Islet of Langerhans (tissue), 1 donor: ENCODE data around the gene TBP.
"Not testable (repeated sequence)": the region's sequence is repeated elsewhere in the genome, so short reads cannot be mapped to it uniquely, and the experiment has no call there.

ENCODE experiments used
- FAIRE-seq: peaks from one replicate; lab custom pipeline; 2011; peaks lifted over from hg19 to GRCh38; lab: Jason Lieb, UNC

The TBP gene

DNA sequence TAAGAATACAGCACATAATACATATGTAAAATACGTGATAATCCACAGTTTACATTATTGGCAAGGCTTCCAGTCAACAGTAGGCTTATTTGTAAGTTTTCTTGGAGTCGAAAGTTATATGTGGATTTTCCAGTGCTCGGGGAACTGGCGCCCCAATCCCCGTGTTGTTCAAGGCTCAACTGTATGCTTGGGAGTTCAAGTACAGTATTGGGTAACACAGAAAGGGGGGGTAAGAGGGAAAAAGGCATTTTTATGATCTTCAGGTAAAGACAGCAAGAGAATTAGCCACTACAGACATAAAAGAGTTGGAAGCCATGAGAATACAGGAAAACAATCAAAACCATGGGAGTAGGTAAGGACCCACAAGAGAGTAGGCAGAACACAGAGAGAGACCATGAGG lies 17.5 kb upstream of the TBP start:
- no peak for FAIRE-seq

DNA sequence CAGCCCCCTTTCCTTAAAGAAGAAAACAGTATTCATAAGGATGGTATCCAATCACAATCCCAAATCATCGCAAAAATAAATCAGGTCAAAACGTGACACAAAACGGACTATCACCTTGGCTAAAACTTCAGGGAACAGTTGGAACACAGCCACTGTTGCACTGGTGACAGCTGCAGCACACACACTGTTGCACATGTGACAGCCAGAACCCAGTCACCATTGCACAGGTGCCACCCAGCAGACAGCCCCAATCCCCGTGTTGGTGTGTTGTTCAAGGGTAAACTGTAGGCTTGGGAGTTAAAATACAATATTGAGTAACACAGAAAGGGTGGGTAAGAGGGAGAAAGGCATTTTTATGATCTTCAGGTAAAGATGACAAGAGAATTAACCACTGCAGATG lies 16.8 kb upstream of the TBP start:
- FAIRE-seq, result no peak

DNA sequence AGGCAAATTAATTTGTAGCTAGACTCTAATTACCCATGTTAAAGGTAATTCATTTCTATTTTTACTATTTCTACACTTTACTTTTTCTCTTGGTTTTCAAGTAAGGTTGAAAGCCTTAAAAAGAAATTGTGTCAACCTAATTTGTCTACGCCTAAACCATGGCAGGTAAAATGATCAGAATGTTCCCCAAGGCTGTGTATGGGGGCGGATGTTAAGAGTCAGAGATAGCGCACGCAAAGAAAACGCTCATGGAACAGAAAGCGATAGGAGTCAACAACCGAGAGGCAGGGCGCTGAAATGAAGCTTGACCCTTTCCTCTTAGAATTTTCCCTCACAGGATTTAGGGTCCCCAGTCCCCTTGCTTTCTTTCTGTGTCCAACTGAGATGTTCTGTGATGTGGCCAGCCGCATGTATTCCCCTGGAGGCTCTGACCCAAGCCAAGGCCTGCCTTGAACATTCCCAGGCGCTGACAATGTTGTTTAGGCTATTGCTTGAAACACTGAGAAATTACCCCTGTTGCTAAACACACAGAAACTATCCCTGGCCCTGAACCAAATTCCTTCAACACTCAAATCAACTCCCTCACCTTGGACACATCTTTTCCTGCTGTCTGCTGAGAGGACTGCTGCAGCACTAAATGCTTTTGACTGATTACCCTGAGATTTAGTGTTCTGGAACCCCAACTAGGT lies 12.0 kb upstream of the TBP start:
- FAIRE-seq, result no peak

DNA sequence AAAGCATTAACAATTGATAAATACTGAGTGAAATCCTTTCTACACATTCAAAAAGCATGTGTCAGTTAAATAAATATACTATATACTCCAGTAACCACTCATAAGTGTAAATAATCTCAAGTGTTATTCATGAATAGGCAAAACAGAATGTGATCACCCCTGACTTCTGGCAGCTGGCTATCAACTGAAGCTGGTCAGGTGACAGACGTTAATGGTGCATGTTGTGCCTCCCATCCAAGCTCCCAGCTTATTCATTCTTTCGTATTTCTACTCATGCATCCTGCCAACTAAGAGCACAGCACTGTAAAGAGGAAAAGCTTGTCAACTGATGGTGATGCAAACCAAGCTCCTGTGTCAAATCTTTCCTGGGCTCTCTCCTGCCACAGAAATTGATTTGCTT lies 8.8 kb upstream of the TBP start:
- peak; percentile 24 for FAIRE-seq

DNA sequence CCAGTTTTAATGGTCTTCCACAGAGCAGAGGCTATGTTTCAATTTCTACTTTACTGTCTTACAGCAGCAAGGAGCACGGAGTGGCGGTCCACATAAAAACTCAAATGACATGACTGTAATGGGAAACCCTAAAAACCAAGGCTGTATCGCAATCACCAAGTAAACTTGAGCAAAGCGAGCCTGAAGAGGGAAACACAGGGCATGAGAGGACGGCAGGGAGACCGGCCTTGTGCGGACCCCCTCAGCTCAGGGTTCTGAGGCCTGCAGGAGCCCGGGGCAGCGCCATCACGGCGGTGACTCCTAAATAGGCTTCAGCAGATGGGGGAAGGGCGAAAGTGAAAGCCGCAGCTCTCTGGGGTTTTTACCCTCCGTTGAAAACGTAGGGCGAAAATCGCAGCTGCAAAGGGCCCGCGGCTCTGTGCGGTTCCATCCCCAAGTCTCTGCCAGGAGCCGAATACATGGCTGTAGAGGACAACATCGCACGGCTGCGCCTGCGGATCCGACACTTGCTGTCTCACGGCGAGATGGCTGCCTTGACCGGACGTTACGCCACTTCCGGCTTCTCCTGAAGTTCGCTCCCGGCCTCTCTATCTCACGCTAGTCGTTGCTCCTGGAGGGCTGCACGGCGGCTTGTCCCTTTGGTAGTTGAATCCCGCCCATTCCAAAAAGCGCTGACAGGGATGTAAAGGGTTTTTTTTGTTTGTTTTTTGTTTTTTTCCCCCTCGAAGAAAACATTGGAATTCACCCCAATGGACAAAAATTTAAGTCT lies 1.2 kb upstream of the TBP start, which contains the start of gene PSMB1:
Gene PSMB1, minus strand, starts transcription at position 543 of the 769 bp plus-strand sequence. Its CDS starts 65 bp downstream, at position 478.
- peak; percentile 41 for FAIRE-seq

DNA sequence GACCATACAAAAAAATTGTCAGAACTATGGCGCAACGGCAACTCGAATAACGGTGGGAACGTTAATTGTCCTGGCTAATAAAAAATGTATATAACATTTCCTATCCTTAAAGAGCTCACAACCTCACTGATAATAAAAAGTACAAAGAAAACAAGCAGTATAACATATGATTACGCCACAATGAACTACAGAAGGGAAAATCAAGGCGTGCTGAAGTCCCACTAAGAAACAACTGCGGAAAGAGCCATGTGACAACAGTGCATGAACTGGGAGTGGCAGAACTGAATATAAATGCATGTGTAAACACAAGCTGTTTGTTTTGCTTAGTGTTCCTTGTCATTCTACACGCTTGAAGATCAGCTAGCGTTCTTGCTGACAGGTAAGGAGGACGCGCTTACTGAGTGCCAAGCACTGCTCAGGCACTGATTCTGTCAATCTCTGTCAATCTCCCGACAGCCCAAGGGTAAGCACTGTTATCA lies 596 bp upstream of the TBP start:
- FAIRE-seq, result no peak

DNA sequence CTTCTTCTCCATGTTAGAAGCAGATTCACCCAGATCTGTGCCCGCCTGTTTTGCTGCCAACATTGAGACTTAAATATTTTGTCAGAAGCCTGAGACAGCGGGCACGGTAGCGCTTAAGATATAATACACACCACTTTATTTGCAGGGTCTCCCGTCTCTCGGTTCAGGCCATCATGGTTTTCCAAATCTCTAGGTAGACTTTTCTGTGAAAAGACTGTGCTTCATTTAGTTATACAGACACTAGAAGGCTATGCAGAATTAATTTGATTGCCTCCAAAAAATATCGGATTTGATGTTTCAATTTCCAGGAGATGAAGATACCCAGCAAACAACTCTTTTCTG lies 598 bp downstream of the TBP start:
- no peak for FAIRE-seq

DNA sequence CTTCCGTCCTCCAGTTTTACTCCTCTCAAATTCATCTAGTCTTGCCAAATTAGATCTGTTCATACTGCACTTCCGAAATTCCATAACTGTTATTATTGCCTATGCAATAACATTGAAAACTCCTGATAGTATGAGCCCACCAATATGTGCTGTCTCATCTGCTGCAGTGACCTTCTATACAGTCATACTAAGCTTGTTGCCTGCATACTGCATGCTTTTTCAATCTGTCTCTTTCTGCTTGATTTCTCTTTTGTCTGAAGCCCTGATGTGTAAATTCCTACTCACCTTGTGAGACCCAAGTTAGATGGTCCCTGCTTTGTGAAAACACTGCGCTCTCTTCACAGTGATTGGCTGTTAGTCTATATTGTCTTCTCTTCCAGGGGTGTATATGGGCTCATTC lies 1.1 kb downstream of the TBP start:
- FAIRE-seq, result no peak

DNA sequence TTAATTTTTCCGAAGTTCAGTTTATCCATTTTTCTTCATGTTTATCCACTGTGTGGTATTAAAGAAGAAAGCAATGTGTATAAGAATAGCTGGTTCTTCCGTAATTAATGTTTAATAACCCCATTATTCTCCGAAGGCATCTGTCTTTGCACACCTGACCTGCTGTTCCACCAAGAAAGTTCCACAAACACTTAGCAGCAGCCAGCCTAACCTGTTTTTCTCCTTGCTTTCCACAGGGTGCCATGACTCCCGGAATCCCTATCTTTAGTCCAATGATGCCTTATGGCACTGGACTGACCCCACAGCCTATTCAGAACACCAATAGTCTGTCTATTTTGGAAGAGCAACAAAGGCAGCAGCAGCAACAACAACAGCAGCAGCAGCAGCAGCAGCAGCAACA lies 7.4 kb downstream of the TBP start:
- no peak for FAIRE-seq

DNA sequence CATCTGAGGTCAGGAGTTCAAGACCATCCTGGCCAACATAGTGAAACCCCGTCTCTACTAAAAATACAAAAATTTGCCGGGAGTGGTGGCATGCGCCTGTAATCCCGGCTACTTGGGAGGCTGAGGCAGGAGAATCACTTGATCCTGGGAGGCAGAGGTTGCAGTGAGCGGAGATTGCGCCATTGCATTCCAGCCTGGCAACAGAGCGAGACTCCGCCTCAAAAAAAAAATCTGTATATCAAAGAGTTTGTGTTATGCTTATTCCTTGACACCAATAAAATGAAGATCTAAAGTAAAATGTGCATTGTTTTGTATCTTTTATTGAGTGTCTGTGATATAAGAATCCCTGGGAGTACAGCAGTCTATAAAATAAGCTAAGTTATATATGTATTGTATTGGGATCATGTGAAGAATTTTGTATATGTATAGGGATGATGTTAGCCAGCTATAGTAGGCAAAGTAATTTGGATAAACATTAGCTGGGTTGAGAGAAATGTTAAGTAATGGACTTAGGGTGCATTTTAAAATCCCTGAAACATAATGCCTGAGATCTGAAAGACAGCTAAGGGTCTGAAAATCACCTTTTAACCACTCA lies 10.9 kb downstream of the TBP start:
- no peak for FAIRE-seq

DNA sequence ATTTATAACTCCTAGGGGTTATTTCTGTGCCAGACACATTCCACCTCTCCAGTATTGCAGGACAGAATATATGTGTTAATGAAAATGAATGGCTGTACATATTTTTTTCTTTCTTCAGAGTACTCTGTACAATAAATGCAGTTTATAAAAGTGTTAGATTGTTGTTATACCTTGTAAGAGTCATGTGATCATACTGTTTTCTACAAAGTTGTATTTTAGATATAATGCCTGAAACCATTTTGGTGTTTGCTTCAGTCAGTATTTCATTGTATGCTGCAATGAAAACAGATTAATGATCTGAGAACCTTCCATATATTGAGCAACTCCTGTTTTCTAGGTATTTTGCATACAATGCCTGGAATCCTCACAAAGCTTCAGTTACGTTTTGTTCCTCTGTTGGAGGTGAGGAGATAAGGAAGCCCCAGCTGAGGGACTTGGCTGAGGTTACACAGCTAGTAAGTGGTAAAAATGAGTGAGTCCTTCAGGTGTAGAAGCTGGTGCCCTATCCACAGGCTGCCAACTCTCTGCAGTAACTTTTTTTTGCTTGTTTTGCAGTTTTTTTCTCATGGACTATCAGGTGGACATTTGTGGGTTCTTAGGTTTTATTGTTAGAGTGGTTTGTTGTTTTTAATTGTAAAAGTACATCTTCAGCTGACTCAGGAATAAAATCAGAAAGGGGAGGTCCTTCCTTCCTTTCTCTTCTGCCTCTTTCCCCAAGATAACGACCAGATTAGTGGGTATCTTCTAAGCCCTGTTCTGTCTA lies 18.7 kb downstream of the TBP start:
- no peak for FAIRE-seq

DNA sequence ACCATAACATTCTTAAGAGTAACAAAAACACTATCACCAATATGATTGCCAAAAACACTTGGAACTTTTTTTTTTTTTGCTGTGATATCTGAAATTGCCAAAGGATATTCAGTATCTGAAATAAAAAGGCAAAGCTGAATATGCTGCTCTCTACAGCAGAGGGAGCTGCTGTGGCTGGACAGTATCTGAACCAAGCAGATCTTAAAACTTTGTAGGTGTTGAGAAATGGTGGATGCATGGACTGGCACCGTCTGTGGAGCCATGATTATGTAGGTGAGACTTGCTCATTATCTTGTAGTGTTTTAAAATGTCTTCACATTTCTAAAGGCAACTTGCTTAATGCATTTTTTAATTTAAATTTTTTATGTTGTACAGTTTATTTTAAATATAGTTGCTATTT lies 21.1 kb downstream of the TBP start:
- no peak for FAIRE-seq

DNA sequence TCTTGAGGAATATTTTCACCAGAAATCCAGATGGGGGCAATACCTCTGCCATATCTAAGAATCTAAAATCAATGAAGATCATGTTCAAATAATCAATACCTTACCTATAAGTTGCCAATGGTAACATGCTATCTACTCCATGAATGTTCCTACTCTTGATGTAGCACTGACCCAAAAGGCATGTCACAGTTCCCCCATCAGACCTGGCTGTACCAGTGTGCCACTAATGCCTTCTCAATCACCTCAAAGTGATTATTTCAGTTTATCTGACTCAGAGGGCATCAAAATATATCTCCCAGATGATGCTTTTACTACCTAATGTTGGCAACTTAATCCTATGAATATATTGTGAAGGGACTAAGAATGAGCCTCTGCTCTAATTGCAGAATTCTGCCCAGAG lies 24.7 kb downstream of the TBP start:
- FAIRE-seq, result no peak

DNA sequence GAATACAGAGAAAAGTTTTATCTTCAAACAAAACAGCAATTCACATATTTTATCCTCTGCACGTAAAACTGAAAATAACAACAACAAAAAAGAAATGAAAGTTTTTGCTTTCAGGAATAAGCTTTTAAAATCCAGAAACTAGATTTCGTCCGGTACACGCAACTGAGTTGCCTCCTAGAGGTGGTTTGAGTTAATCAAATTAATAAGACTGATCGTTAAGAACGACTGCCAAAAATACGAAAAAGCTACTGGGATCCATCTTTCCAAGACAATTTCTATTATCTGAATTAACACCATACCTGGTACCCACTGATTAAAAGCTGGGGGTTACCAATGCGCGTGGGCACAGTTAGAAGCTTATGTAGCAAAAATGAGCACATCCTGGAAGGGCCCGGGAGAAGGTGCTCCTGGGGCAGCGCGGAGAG lies 29.6 kb downstream of the TBP start:
- peak; percentile 30 for FAIRE-seq

DNA sequence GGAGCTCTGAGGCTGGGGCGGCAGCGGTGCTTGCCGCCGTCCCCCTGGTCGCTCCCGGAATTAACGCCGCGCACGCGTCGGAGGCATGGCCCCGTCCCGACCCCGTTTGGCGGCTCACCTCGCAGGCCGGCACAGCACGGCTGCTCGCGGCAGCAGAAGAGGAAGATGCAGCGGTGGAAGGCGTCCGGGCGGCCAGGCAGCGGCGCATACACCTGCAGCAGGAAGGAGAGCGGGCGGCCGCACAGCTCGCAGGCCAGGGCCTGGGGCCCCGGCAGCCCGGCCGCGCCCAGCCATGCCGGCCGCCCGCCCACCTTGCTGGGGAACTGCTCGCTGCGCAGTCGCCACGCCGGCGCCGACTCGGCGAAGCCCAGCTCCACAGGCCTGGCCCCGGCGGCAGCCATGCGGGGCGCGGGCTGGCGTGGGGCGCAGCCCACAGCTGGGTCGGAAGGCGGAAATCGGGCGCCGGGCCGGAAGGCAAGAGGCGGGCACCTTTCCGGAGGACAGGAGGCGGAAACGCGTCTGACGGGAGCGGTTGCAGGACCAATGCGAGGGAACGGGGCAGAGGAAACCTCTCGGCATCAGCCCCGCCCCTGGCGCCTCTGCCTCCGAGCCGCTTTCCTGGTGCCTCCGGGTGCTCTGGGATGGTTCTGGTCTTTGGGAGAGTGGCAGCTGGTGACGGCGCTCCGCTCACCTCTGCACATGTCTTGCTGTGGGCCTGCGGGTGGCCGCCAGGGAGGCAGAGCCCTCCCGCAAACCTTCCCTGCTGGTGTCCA lies 30.2 kb downstream of the TBP start, which contains the start of gene PDCD2:
Gene PDCD2, minus strand, starts transcription at position 457 of the 773 bp plus-strand sequence. Its CDS starts 56 bp downstream, at position 401.
- FAIRE-seq, result no peak

DNA sequence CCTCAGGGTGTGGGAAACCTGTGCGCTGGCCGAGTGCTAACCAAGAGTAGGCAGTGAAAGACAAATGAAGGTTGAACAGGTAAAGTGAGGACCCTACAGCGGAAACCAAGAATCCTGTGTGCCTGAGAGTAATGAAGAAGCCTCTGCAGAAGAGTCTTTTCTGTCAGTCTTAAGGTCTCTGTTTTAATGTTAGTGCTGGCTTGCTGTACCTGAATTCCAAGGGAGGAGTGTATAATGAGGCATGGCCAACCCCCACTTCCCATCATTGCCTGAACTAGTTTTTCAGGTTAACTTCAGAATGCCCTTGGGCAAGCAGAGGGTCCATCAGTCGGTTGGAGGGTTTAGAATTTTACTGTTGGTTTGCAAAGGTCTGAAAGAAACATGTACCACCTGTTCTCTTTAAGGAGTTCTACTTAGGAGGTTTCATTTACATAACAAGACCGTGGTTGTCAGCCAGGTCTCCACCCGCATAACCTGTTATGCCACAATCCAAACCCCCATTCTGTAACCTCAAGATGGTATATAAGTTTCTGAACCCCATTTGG lies 30.9 kb downstream of the TBP start:
- FAIRE-seq, result no peak

DNA sequence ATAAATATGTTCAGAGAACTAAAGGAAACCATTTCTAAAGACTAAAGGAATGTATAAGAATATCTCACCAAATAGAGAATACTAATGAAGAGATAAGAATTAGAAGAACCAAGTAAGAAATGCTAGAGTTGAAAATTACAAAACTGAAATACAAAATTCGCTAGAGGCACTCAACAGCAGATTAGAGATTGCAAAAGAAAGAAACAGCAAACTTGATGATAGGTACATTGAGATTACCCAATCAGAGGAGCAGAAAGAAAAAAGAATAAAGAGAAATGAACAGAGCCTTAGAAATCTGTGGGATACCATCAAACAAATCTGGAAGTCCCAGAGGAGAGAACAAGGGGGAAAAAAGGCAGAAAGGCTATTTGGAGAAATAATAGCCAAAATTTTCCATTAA lies 36.6 kb downstream of the TBP start:
- FAIRE-seq, result no peak

DNA sequence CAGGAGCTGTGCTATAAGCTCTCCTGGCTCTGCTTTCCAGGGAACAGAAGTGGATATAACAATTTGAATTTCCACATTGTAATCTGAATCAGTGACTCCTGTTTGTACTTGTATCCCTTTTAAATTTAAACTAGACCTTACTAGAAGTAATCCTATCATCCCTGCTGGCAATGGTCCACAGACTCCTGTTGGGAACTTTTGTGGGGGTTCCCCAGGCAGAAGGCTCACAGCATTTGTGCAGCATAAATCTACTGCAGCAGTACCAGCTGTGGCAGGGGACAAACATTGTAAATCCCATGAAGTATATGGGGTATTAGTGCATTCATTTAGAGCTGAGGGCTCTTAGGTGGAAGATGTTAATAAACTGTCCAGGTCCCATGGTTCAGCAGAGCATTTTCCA lies 42.3 kb downstream of the TBP start:
- FAIRE-seq, result no peak

DNA sequence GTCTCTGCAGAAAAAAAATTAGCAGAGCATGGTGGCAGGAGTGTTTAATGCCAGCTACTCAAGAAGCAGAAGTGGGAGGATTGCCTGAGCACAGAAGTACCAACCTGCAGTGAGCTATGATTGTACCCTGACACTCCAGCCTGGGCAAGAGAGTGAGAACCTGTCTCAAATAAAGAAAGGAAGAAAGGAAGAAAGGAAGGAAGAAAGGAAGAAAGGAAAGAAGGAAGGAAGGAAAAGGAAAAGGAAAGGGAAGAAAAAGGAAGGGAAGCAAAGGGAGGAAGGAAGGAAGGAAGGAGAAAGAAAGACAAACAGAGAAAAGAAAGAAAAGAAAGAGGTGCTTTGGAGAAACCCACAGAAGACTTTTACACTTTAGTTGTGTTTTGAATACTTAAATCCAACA lies 43.1 kb downstream of the TBP start:
- FAIRE-seq, result no peak

DNA sequence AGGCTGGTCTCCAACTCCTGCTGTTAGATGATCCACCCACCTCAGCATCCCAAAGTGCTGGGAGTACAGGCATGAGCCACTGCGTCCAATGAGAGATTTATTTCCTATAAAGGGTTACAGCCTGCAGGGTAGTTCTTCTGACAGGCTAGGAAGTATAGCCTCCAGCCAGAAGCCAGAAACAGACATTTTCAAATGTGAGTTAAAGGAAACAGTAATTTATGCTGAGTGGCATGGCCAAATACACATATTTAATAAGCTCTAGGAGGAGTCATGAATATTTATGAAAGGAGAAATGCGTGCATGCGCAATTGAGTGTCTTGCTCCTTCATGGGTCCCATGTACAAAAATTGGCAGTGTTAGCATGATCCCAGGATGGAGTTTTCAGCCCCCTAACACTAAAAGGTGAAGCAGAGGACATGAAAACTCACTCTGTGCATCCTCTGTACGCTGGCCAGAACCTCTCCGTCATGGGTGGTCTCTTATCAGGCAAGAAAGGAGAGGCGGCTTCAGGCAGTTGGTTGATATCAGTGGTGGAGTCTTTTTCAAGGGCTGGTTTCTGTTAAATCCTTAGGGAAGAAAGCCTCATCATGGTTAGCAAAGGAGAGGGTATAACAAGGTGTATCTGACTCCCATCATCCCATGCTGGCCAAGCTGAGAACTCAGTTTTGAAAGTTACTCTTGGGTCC lies 51.5 kb downstream of the TBP start:
- no peak for FAIRE-seq

DNA sequence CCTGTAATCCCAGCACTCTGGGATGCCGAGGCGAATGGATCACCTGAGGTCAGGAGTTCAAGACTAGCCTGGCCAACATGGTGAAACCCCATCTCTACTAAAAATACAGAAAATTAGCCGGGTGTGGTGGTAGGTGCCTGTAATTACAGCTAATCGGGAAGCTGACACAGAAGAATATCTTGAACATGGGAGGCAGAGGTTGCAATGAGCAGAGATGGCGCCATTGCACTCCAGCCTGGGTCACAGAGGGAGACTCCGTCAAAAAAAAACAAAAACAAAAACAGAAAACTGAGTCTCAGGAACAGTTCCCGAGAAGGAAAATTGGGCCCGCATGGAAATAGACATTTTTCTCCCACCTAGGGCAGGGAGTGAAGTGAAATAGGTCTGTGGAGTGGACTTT lies 55.1 kb downstream of the TBP start:
- FAIRE-seq, result not testable (repeated sequence)
